Stimulated activated CD4-positive, alpha-beta T cell treated with anti-CD3 and anti-CD28 coated beads, Interleukin-12 subunit alpha, Interleukin-12 subunit beta, amount 100 ng/mL, for 4 hours (primary cell): ENCODE data around the gene FLII.
"Not testable (repeated sequence)": the region's sequence is repeated elsewhere in the genome, so short reads cannot be mapped to it uniquely, and the experiment has no call there.

ENCODE experiments used
- DNase-seq: peaks from one replicate; pipeline ENCODE4 v3.0.0-alpha.2; 2020

The FLII gene

GRCh38 chr17:18238299-18238698 lies 20.2 kb downstream of the FLII start:
- no peak for DNase-seq

GRCh38 chr17:18237461-18237860 lies 21.1 kb downstream of the FLII start:
- DNase-seq: no peak

- DNase-seq: no peak
Measured at GRCh38 chr17:18236494-18236893, 22.0 kb downstream of the FLII start.

- no peak for DNase-seq
Measured at GRCh38 chr17:18235743-18236256, 22.7 kb downstream of the FLII start.

GRCh38 chr17:18234853-18235380 lies 23.6 kb downstream of the FLII start:
- no peak for DNase-seq

GRCh38 chr17:18233803-18234518 lies 24.6 kb downstream of the FLII start:
- DNase-seq: no peak

GRCh38 chr17:18231164-18231563 lies 27.4 kb downstream of the FLII start:
- DNase-seq: no peak

GRCh38 chr17:18230288-18231141 lies 28.0 kb downstream of the FLII start:
- DNase-seq: no peak

- no peak for DNase-seq
Measured at GRCh38 chr17:18229771-18230170, 28.8 kb downstream of the FLII start.

- DNase-seq: no peak
Measured at GRCh38 chr17:18229254-18229653, 29.3 kb downstream of the FLII start.

GRCh38 chr17:18228176-18228682 lies 30.3 kb downstream of the FLII start:
- no peak for DNase-seq

- DNase-seq: no peak
Measured at GRCh38 chr17:18227635-18228034, 30.9 kb downstream of the FLII start.

- DNase-seq: no peak
Measured at GRCh38 chr17:18226284-18226945, 32.1 kb downstream of the FLII start.

- DNase-seq: no peak
Measured at GRCh38 chr17:18225642-18226283, 32.8 kb downstream of the FLII start.

GRCh38 chr17:18225121-18225641 lies 33.4 kb downstream of the FLII start, which contains the start of gene LLGL1:
Gene LLGL1 (plus strand): TSS chr17:18225635. CDS start chr17:18225683, 48 bp downstream.
- peak; percentile 96 for DNase-seq

- no peak for DNase-seq
Measured at GRCh38 chr17:18224387-18225120, 34.0 kb downstream of the FLII start.

- DNase-seq: no peak
Measured at GRCh38 chr17:18224053-18224386, 34.5 kb downstream of the FLII start.

GRCh38 chr17:18218756-18219415 lies 39.7 kb downstream of the FLII start:
- DNase-seq: no peak

- DNase-seq: peak; percentile 69
Measured at GRCh38 chr17:18217412-18218015, 41.0 kb downstream of the FLII start.

GRCh38 chr17:18216906-18217305 lies 41.6 kb downstream of the FLII start:
- DNase-seq: not testable (repeated sequence)
